Epithelial cell of esophagus (primary cell): ENCODE measurements around the gene FAF2.

Experiments used
- DNase-seq: peaks from one replicate; pipeline ENCODE4 v3.0.0; 2010; ENCODE audit warnings: low read depth
- H3K4me3 ChIP-seq: 2 replicates; pipeline ENCODE4 v1.5.1; 2011; ENCODE audit warnings: mild to moderate bottlenecking, low read length, control low read depth
- CTCF ChIP-seq: IDR thresholded peaks from 2 replicates; pipeline ENCODE4 v1.5.1; 2011; ENCODE audit warnings: low read depth, mild to moderate bottlenecking, low read length, control low read depth, inconsistent platforms; ENCODE audit not compliant: insufficient read depth; ENCODE audit errors: missing control alignments

Gene FAF2

GRCh38 chr5:176530393-176530982 lies 82.3 kb downstream of the FAF2 start:
- no peak for TF ChIP-seq CTCF
- no peak overlapping the region for H3K4me3 ChIP-seq
- DNase-seq, result no peak

DNA sequence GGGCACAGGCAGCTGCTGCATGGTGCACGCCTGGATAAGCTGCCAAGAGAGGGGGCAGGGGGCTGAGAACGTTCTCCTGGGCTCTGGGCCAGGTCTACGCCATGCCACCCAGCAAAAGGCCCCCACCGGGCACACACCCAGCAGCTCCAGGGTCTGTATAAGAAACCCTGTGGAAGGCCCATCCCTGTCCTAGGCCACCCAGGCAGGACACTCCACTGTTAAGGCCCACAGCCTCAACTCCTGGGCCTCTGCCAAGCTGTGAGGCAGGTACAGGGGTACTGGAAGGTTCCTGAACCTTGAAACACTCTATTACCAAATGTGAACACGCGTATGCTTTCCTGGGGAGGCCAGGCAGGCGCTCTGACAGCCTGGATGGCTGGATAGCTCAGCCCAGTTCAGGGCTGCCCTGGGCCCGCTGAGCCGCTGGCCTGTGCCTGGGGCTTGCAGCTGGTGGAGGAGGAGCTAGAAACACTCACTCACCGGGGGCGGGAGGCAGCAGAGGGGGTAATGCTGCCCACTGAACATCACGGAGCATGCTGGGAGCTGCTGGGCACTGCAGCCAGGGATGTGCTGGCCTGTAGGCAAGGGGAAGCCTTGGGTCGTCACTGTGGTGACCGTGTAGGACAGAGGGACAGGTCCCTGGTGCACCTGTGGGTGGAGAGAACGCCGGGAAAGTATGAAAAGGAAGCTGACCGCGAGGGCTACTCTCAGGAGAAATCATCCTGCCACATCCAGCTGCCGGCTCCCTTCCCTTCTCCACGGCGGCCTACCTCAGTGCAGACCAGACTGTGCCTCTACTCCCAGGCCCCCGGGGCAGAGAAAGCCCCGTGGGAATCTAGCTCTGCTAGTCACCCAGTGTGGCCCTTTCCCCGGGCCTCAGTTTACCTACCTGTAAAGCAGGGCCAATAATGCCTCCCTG lies 83.1 kb downstream of the FAF2 start:
- no peak for TF ChIP-seq CTCF
- DNase-seq, result no peak
- H3K4me3 ChIP-seq, result no peak overlapping the region

DNA sequence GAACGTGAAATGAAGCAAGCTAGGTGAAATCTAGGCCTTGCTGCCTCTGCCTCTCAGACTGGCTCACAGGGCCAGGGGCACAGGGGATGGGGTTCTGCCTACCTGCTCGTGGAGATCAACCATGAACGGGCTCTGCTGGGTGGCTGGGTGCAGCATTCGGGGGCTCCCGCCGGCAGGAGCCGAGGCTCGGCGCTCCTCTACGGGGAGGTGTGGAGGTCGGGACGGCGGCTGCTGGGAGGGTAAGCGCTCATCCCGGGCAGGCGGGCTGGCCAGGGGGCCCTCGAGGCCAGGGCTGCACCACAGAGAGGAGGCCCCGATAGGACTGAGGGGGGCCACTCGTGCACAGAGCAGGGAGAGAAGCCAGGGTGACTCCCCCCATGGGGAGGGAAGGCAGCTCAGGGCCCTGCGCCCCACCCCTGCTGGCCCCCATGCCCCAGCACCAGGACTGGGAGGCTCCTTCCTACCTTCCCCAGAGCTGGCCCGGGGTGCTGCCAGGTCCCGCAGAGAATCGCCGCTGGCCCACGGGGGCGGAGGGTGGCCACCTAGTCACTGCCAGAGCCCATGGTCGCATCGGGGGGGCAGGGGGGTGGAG lies 83.8 kb downstream of the FAF2 start:
- TF ChIP-seq CTCF, result no peak
- H3K4me3 ChIP-seq, result no peak overlapping the region
- no peak for DNase-seq

DNA sequence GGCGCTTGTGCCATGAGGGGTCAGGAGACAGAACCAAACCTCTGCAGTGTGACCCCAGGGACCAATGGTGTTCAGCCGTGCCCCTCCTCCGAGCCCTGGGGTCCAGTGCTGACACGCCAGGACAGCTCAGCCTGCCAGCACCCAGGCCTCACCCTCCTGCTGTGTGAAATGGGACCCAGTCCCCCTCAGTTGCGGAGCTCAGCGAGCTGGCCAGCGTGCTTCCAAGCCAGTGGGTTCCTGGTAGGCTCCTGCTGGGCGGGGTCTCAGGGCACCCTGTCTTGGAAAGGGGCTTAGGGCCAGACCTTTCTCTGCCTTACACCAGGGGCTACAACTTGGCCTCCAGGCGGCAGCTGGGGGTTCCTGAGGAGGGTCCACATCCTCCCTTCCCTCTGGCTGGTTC lies 84.6 kb downstream of the FAF2 start:
- H3K4me3 ChIP-seq, result no peak overlapping the region
- TF ChIP-seq CTCF, result no peak

DNA sequence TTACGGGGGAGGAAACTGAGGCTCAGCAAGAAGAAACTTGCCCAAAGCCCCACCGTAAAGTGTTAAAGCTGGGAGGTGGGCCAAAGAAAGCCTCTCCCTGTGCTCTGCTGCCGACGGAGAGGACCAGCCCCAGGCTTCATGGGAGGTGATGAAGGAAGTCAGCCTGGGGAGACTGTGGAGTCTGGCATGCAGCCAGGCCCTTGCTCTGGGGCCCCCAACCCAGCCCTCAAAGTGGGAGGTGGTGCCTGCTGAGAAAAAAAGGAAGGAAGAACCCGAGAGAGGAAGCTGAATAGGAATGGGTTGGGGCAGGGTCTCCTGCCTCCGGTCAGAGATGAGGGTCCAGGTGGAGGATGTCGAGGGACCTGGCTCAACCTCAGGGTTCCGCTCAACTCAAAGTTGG lies 85.2 kb downstream of the FAF2 start:
- TF ChIP-seq CTCF, result no peak
- H3K4me3 ChIP-seq, result no peak overlapping the region
- no peak for DNase-seq

More for the DNA sequence above, 84.6 kb downstream of the FAF2 start:
- DNase-seq, result no peak

DNA sequence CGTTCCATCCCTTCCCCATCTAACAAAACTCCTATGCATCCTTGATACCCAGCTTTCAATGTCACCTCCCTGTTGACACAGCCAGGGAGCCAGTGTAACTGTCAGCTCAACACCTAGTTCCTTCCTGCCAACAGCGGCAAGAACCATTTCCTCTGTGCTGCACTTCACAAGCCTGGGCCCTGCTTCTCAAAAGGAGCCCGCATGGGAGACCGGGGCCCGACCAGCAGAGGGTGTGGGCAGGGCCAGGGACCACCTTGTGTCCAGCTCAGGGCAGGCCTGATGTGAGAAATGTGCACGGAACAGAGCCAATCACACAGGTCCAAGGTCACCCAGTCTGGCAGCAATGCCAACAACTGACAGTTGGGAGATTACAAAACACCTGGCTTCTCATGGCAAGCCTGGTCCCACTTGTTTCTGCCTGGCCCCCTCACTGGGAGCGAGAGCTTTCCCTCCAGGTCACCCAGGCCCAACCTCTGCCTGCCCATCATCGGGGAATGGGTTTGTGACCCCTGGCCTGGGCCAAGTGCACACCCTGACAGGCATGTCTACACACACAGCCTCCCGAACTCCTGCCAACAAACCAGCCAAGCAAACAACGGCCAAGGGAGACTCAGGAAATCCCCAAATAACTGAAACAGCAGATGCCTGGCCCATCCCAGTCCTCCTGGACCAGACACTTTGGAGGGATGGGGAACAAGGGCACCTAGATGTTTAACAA lies 85.9 kb downstream of the FAF2 start:
- no peak for TF ChIP-seq CTCF
- H3K4me3 ChIP-seq, result peak overlapping the region; percentile 10
- DNase-seq, result peak; percentile 51
